ENCODE data around the gene MUC21.

MUC21 gene

GRCh38 chr6:31007694-31008093 is 24.2 kb downstream of the MUC21 start:
- Mint-ChIP-seq H3K4me1 (peaks cover 5% of the 10 kb centered on the region), H3K9me3 (peaks cover 3% of the 10 kb centered on the region), H3K27ac (no peak overlapping the region), H3K4me3 (no peak overlapping the region), H3K27me3 (ENCODE audit: low read depth, poor library complexity) (peaks cover 11% of the 10 kb centered on the region), H3K36me3 (ENCODE audit: low read depth) (no peaks in the 10 kb centered on the region)
- no peak for TF ChIP-seq CTCF (IDR thresholded peaks at IDR 0.05)
- DNase-seq = no peak

- Mint-ChIP-seq H3K4me1 (peaks cover 5% of the 10 kb centered on the region), H3K27ac (no peak overlapping the region), H3K9me3 (no peaks in the 10 kb centered on the region), H3K27me3 (ENCODE audit: low read depth, poor library complexity) (peaks cover 11% of the 10 kb centered on the region), H3K4me3 (no peak overlapping the region), H3K36me3 (ENCODE audit: low read depth) (no peaks in the 10 kb centered on the region)
- DNase-seq = no peak
- no peak for TF ChIP-seq CTCF (IDR thresholded peaks at IDR 0.05)
These were observed 24.6 kb downstream of the MUC21 start for GRCh38 chr6:31008165-31008564.

GRCh38 chr6:31009731-31010130 is 26.2 kb downstream of the MUC21 start:
- DNase-seq = no peak
- H3K36me3 Mint-ChIP-seq (ENCODE audit: low read depth) = no peaks in the 10 kb centered on the region
- peaks cover 16% of the 10 kb centered on the region for H3K27me3 Mint-ChIP-seq (ENCODE audit: low read depth, poor library complexity)
- peak overlapping the region; percentile 53 for H3K27ac Mint-ChIP-seq
- no peak for TF ChIP-seq CTCF (IDR thresholded peaks at IDR 0.05)
- H3K4me1 Mint-ChIP-seq = peaks cover 10% of the 10 kb centered on the region
- peaks cover 6% of the 10 kb centered on the region for H3K9me3 Mint-ChIP-seq
- H3K4me3 Mint-ChIP-seq = no peak overlapping the region

DNA sequence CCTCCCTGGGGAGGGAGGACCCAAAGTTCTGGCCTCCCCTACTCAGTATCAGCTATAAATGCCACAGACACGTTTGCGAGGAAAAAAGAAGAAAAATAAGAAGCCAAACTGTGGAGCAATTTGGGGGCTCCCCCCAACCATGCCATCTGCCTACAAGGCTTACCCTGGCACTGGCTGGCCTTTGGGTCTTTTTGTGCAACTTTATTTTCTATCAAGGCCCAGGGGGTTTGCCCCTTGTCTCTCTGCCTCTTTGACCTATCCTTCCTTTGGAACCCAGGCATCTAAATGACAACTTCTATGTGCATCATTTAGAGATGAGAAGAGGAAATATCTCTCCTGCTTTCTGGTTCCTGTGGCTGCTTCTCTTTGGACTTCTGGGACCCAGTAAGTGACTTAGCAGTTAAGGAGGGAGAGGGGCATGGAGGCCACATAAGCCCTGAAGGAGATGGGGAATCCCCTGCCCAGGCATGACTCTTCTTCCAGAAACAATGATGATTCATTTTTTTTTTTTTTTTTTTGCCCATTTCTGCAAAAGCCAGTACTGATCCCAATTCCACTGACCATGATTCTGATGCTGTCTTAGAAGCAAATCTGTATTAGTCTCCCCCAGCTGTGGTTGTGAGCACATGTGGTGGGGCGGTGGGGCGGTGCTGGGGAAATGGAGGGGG is 27.0 kb downstream of the MUC21 start, which contains the start of gene MUC22:
MUC22 (plus strand) TSS at position 82 of the 668 bp plus-strand sequence; CDS start at position 315, 233 bp downstream.
- H3K36me3 Mint-ChIP-seq (ENCODE audit: low read depth) = no peaks in the 10 kb centered on the region
- no peak for DNase-seq
- H3K27me3 Mint-ChIP-seq (ENCODE audit: low read depth, poor library complexity) = peaks cover 16% of the 10 kb centered on the region
- peaks cover 9% of the 10 kb centered on the region for H3K4me1 Mint-ChIP-seq
- H3K4me3 Mint-ChIP-seq = no peak within 1 kb of the TSS
- H3K27ac Mint-ChIP-seq = peak within 1 kb of the TSS; percentile 53
- TF ChIP-seq CTCF (IDR thresholded peaks at IDR 0.05) = no peak
- peaks cover 13% of the 10 kb centered on the region for H3K9me3 Mint-ChIP-seq

DNA sequence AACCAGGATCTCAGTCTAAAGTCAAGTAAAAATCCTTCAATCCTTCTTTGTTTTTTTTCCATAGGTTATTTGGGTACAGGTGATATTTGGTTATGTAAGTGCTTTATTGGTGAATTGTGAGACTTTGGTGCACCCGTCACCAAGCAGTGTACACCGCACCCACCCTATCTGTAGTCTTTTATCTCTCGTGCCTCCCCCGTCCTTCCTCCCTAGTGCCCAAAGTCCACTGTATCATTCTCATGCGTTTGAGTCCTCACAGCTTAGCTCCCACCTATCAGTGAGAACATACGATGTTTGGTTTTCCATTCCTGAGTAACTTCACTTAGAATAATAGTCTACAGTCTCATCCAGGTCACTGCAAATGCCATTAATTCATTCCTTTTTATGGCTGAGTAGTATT is 27.6 kb downstream of the MUC21 start:
- Mint-ChIP-seq H3K27me3 (ENCODE audit: low read depth, poor library complexity) (peaks cover 15% of the 10 kb centered on the region), H3K27ac (no peak overlapping the region), H3K4me1 (peaks cover 9% of the 10 kb centered on the region), H3K4me3 (no peak overlapping the region), H3K36me3 (ENCODE audit: low read depth) (no peaks in the 10 kb centered on the region), H3K9me3 (peaks cover 20% of the 10 kb centered on the region)
- DNase-seq = no peak
- TF ChIP-seq CTCF (IDR thresholded peaks at IDR 0.05) = no peak

All from nephron progenitor cell (in vitro differentiated cells).